Neuronal stem cell (in vitro differentiated cells): Measurements from ENCODE around the gene UBE2Z.

Experiments
- DNase-seq: peaks from one replicate; pipeline ENCODE4 v3.0.0-alpha.2; 2013; ENCODE audit warnings: low spot score
- H2AFZ ChIP-seq: one replicate; pipeline ENCODE4 v1.6.1; 2013; ENCODE audit warnings: mild to moderate bottlenecking, low read length, inconsistent platforms
- H2AK5ac ChIP-seq: 2 replicates; pipeline ENCODE4 v1.6.1; 2013; ENCODE audit warnings: low read depth, mild to moderate bottlenecking, inconsistent platforms, low read length, moderate library complexity, mixed read lengths
- H2BK120ac ChIP-seq: 2 replicates; pipeline ENCODE4 v1.6.1; 2013; ENCODE audit warnings: low read depth, mild to moderate bottlenecking, inconsistent platforms, low read length, moderate library complexity, mixed read lengths
- H2BK12ac ChIP-seq: one replicate; pipeline ENCODE4 v1.6.1; 2013; ENCODE audit warnings: low read length, inconsistent platforms
- H2BK15ac ChIP-seq: 2 replicates; pipeline ENCODE4 v1.6.1; 2013; ENCODE audit warnings: mild to moderate bottlenecking, low read length, inconsistent platforms, mixed read lengths
- H2BK5ac ChIP-seq: one replicate; pipeline ENCODE4 v1.6.1; 2013; ENCODE audit warnings: inconsistent platforms, mild to moderate bottlenecking, low read length, moderate library complexity
- H3K14ac ChIP-seq: one replicate; pipeline ENCODE4 v1.6.1; 2013; ENCODE audit warnings: low read length, inconsistent platforms
- H3K18ac ChIP-seq: 2 replicates; pipeline ENCODE4 v1.6.1; 2013; ENCODE audit warnings: low read length, inconsistent platforms
- H3K23ac ChIP-seq: 2 replicates; pipeline ENCODE4 v1.6.1; 2013; ENCODE audit warnings: low read depth, mild to moderate bottlenecking, mixed read lengths, low read length, inconsistent platforms; ENCODE audit not compliant: poor library complexity
- H3K27ac ChIP-seq: replicated peaks from 3 replicates; pipeline ENCODE4 v1.5.1; 2013; ENCODE audit warnings: low read length, inconsistent platforms
- H3K27me3 ChIP-seq, 3 experiments: 2 replicates each; pipeline ENCODE4 v1.6.1; 2013; ENCODE audit warnings: low read length in 3 of 3, mild to moderate bottlenecking in 2 of 3, inconsistent platforms in 1 of 3, low read depth in 1 of 3, mixed read lengths in 1 of 3, moderate library complexity in 1 of 3; ENCODE audit not compliant: control insufficient read depth in 3 of 3, insufficient read depth in 3 of 3
- H3K36me3 ChIP-seq, 2 donors: replicated peaks in 1 of 2; 2 replicates each; pipeline ENCODE4 v1.6.1; 2013; ENCODE audit warnings: low read length in 2 of 2; ENCODE audit not compliant: control insufficient read depth in 2 of 2, insufficient read depth in 2 of 2
- H3K4ac ChIP-seq: 2 replicates; pipeline ENCODE4 v1.6.1; 2013; ENCODE audit warnings: inconsistent platforms, mild to moderate bottlenecking, low read length, moderate library complexity
- H3K4me1 ChIP-seq, 2 donors: 1 replicate in 1 of 2; 2 replicates in 1 of 2; pipeline ENCODE4 v1.6.1; 2013; ENCODE audit warnings: low read length in 2 of 2, low read depth in 1 of 2; ENCODE audit not compliant: control insufficient read depth in 2 of 2, insufficient read depth in 1 of 2
- H3K4me2 ChIP-seq: one replicate; pipeline ENCODE4 v1.6.1; 2013; ENCODE audit warnings: mild to moderate bottlenecking, low read length, inconsistent platforms; ENCODE audit not compliant: insufficient read depth, poor library complexity, severe bottlenecking
- H3K4me3 ChIP-seq, 2 donors: 2 replicates each; pipeline ENCODE4 v1.5.1; 2013; ENCODE audit warnings: low read length in 2 of 2, mild to moderate bottlenecking in 2 of 2, inconsistent platforms in 1 of 2, moderate library complexity in 1 of 2
- H3K79me1 ChIP-seq: one replicate; pipeline ENCODE4 v1.6.1; 2013; ENCODE audit warnings: low read depth, mild to moderate bottlenecking, inconsistent platforms, low read length, moderate library complexity
- H3K9ac ChIP-seq: one replicate; pipeline ENCODE4 v1.6.1; 2013; ENCODE audit warnings: mild to moderate bottlenecking, low read depth, low read length, inconsistent platforms; ENCODE audit not compliant: poor library complexity
- H3K9me3 ChIP-seq, 2 donors: replicated peaks in 1 of 2; 2 replicates each; pipeline versions ENCODE3 to v1.6.1; 2013; ENCODE audit warnings: low read length in 2 of 2, mild to moderate bottlenecking in 2 of 2, inconsistent platforms in 1 of 2, low read depth in 1 of 2, mixed read lengths in 1 of 2, moderate library complexity in 1 of 2; ENCODE audit not compliant: control insufficient read depth in 2 of 2, insufficient read depth in 1 of 2
- H4K8ac ChIP-seq: one replicate; pipeline ENCODE4 v1.6.1; 2013; ENCODE audit warnings: low read depth, mild to moderate bottlenecking, inconsistent platforms, low read length, moderate library complexity
- H4K91ac ChIP-seq: one replicate; pipeline ENCODE4 v1.6.1; 2013; ENCODE audit warnings: low read length, low read depth, mild to moderate bottlenecking, inconsistent platforms; ENCODE audit not compliant: poor library complexity
- WGBS, 2 donors: extraction: QIAGEN DNeasy Blood & Tissue Kit; methylation state at CpG; one replicate each; pipeline ENCODE4 v1.1.7; 2013; ENCODE audit warnings: missing lambda C conversion rate in 2 of 2, mixed read lengths in 1 of 2; ENCODE audit not compliant: insufficient read length in 2 of 2, insufficient replicate concordance in 1 of 2; ENCODE audit errors: extremely low coverage in 2 of 2; 5-methylcytosine and 5-hydroxymethylcytosine counted together

Gene UBE2Z

DNA sequence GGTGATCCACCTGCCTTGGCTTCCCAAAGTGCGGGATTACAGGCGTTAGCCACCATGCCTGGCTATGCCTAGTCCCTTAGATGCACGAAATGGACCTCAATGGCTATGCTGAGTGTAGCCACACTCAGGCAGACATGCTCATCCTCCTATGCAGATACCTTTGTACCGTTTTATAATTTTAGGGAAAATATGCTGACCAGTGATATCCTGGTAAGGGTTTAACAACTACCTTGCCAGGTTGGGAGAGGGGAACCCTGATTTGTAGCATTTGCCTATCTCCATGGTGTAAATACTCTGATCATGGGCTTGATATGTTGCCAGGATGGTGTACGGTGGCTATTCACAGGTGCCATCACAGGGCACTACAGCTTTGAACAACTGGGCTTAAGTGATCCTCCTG, 43.4 kb downstream of the UBE2Z start:
- Histone ChIP-seq H2BK5ac (no peak overlapping the region), H3K23ac (no peak overlapping the region), H2BK120ac (no peak overlapping the region), H3K4me1 (peaks cover 3 to 9% of the 10 kb centered on the region in 2 donors), H3K18ac (no peak overlapping the region), H4K8ac (no peak overlapping the region), H2AFZ (no peak overlapping the region), H2AK5ac (no peak overlapping the region), H3K36me3 (no peaks in the 10 kb centered on the region), H3K14ac (no peak overlapping the region), H3K9me3 (no peaks in the 10 kb centered on the region), H3K4me3 (no peak overlapping the region), H3K27me3 (no peaks in the 10 kb centered on the region), H3K4me2 (no peak overlapping the region), H2BK15ac (no peak overlapping the region), H4K91ac (no peak overlapping the region), H3K27ac (no peak overlapping the region), H2BK12ac (no peak overlapping the region), H3K9ac (no peak overlapping the region), H3K4ac (no peak overlapping the region), H3K79me1 (no peaks in the 10 kb centered on the region)
- DNase-seq, result no peak
- no CpG with 5 or more reads among the region's 5 CpGs for WGBS, 2 donors

DNA sequence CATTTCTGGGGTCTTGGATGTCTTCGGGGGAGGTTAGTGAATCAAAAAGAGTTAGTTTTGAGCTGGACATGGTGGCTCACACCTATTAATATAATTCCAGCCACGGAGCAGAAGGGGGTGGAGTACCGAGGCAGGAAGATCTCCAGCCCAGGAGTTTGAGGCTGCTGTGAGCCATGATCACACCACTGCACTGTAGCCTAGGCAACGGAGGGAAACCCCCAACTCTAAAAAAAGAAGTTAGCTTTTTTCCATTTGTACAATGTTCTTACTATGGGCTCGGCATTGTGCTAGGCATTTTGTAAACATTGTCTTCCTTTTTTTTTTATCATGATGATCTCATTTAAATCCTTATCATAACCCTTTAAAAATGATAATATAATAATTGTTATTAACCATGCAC, 44.7 kb downstream of the UBE2Z start:
- no peak overlapping the region for H3K9ac ChIP-seq
- no peak overlapping the region for H3K27ac ChIP-seq
- no CpG with 5 or more reads among the region's 5 CpGs for WGBS, 2 donors
- H2AFZ ChIP-seq, result peak overlapping the region; percentile 78
- no peaks in the 10 kb centered on the region for H3K79me1 ChIP-seq
- peaks cover 3 to 9% of the 10 kb centered on the region in 2 donors for H3K4me1 ChIP-seq
- H2BK5ac ChIP-seq, result no peak overlapping the region
- no peak overlapping the region for H3K14ac ChIP-seq
- no peak overlapping the region for H2BK12ac ChIP-seq
- H2BK120ac ChIP-seq, result no peak overlapping the region
- H2AK5ac ChIP-seq, result no peak overlapping the region
- no peaks in the 10 kb centered on the region for H3K9me3 ChIP-seq
- H3K27me3 ChIP-seq, result no peaks in the 10 kb centered on the region
- no peak overlapping the region for H3K18ac ChIP-seq
- no peak overlapping the region for H3K4me3 ChIP-seq
- no peak overlapping the region for H4K8ac ChIP-seq
- no peaks in the 10 kb centered on the region for H3K36me3 ChIP-seq
- no peak overlapping the region for H3K4ac ChIP-seq
- H3K4me2 ChIP-seq, result no peak overlapping the region
- no peak overlapping the region for H2BK15ac ChIP-seq
- H4K91ac ChIP-seq, result no peak overlapping the region
- no peak overlapping the region for H3K23ac ChIP-seq
- DNase-seq, result no peak

DNA sequence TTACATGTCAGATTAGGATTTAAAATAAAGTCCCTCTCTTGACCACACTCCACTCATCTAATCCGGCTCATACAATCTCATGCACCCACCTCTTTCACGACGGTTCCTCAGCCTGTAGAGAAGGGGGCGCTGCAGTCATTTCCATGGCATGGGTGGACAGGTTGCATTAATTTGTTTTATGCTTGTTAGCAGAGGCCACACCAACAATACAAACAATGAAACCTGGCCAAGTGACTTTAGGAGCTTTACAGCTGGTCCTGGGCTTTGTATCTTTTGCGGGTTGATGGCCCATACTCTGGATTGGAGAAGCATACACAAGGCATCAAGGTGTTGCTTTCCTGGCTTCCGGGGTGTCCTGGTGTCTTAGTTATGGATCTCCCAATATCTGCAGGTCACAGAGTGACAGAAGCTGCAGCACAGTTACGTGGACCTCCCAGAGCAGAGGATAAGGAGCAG, 46.1 kb downstream of the UBE2Z start:
- H2BK12ac ChIP-seq, result no peak overlapping the region
- no peak overlapping the region for H3K18ac ChIP-seq
- no peak overlapping the region for H3K4me2 ChIP-seq
- H2BK15ac ChIP-seq, result no peak overlapping the region
- H4K91ac ChIP-seq, result no peak overlapping the region
- H3K23ac ChIP-seq, result no peak overlapping the region
- no peak overlapping the region for H3K9ac ChIP-seq
- peak overlapping the region; percentile 66 for H2AFZ ChIP-seq
- no peaks in the 10 kb centered on the region for H3K27me3 ChIP-seq
- no peak overlapping the region for H4K8ac ChIP-seq
- no peak overlapping the region for H2BK5ac ChIP-seq
- H3K4me3 ChIP-seq, result no peak overlapping the region
- no peaks in the 10 kb centered on the region for H3K9me3 ChIP-seq
- peak; percentile 32 for DNase-seq
- peaks cover 3 to 9% of the 10 kb centered on the region in 2 donors for H3K4me1 ChIP-seq
- H3K27ac ChIP-seq, result no peak overlapping the region
- WGBS, 2 donors, result no CpG with 5 or more reads among the region's 7 CpGs
- no peaks in the 10 kb centered on the region for H3K79me1 ChIP-seq
- no peaks in the 10 kb centered on the region for H3K36me3 ChIP-seq
- H3K14ac ChIP-seq, result no peak overlapping the region
- H3K4ac ChIP-seq, result no peak overlapping the region
- H2AK5ac ChIP-seq, result no peak overlapping the region
- no peak overlapping the region for H2BK120ac ChIP-seq

DNA sequence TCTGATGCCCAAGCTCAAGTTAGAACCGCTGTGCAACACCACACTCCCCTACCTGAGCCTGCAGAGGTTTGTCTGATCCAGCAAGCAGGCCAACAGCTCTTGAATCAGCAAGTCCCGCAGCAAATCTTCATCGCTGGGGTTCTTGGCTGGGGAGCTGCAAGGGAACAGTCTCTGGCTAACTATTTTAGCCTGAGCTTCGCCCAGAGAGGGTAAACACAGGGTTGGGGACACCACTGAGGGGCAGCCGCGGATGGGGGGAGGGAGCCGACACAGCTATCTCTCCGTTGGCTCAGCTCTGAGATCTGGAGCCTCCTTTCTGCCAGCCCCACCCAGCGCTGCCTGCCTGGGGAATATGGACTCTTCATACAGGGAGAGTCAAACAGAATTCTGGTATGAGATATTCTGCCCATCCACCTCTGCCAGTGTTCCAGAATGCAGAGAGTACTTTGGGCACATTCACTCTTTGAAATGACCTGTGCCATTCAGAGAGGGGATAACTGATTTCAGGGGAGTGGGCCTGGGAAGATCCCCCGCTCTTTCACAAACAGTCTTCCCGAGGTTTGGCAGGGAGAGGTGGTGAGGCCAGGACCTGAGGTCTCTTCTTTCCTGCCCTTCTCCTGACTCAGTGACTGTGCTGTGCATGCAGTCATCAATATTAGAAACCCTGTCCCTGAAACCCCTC, 52.8 kb downstream of the UBE2Z start:
- Histone ChIP-seq H3K23ac (no peak overlapping the region), H2BK5ac (no peak overlapping the region), H3K4me3 (no peak overlapping the region), H3K27me3 (peaks cover 0 to 3% (median 0%) of the 10 kb centered on the region in 3 experiments), H3K36me3 (no peaks in the 10 kb centered on the region), H2BK15ac (no peak overlapping the region), H4K8ac (no peak overlapping the region), H3K18ac (peak overlapping the region; percentile 68), H3K4me2 (no peak overlapping the region), H2BK120ac (no peak overlapping the region), H3K79me1 (no peaks in the 10 kb centered on the region), H3K4me1 (peaks cover 10 to 18% of the 10 kb centered on the region in 2 donors), H3K9ac (no peak overlapping the region), H2AFZ (peak overlapping the region; percentile 85), H3K4ac (no peak overlapping the region), H2BK12ac (no peak overlapping the region), H2AK5ac (no peak overlapping the region), H3K9me3 (no peaks in the 10 kb centered on the region), H3K27ac (no peak overlapping the region), H4K91ac (no peak overlapping the region), H3K14ac (no peak overlapping the region)
- WGBS, 2 donors, result no CpG with 5 or more reads among the region's 11 CpGs
- DNase-seq, result no peak
